Activated naive CD8-positive, alpha-beta T cell treated with anti-CD3 and anti-CD28 coated beads for 36 hours (primary cell): ENCODE data around the gene COBL. TPM values are rescaled to one million over a fixed set of nuclear protein-coding genes. Genes with fewer than 3 reads are reported as not detected.

Experiments
- DNase-seq: peaks from one replicate; pipeline ENCODE4 v3.0.0; 2021
- H3K27ac Mint-ChIP-seq: one replicate; pipeline ENCODE4 v1.8.0; 2022; ENCODE audit warnings: mild to moderate bottlenecking, moderate library complexity, mixed read lengths
- H3K27me3 Mint-ChIP-seq: one replicate; pipeline ENCODE4 v1.8.0; 2022; ENCODE audit warnings: mild to moderate bottlenecking, mixed read lengths
- H3K36me3 Mint-ChIP-seq: one replicate; pipeline ENCODE4 v1.8.0; 2021; ENCODE audit warnings: mild to moderate bottlenecking, mixed read lengths
- H3K4me1 Mint-ChIP-seq: one replicate; pipeline ENCODE4 v1.8.0; 2021; ENCODE audit warnings: mixed read lengths
- H3K4me3 Mint-ChIP-seq: one replicate; pipeline ENCODE4 v1.8.0; 2022; ENCODE audit warnings: mild to moderate bottlenecking, moderate library complexity, mixed read lengths
- H3K9me3 Mint-ChIP-seq: one replicate; pipeline ENCODE4 v1.8.0; 2022; ENCODE audit warnings: mixed read lengths
- total RNA-seq, 2 experiments: library from RNA; stranded (reverse); gene quantifications; one replicate each; pipeline ENCODE4 v1.2.3, GENCODE V29; 2021

COBL gene
- total RNA-seq, 2 experiments from 2014 or later = not detected

GRCh38 chr7:51315393-51316261 lies 982 bp downstream of the COBL start:
- no peak for DNase-seq
- H3K27me3 Mint-ChIP-seq = peaks cover 56% of the 10 kb centered on the region
- H3K36me3 Mint-ChIP-seq = no peaks in the 10 kb centered on the region
- H3K4me3 Mint-ChIP-seq = peak overlapping the region; percentile 45
- H3K4me1 Mint-ChIP-seq = peaks cover 3% of the 10 kb centered on the region
- no peak overlapping the region for H3K27ac Mint-ChIP-seq
- no peaks in the 10 kb centered on the region for H3K9me3 Mint-ChIP-seq

- Mint-ChIP-seq H3K9me3 (no peaks in the 10 kb centered on the region), H3K27me3 (peaks cover 56% of the 10 kb centered on the region), H3K4me1 (peaks cover 3% of the 10 kb centered on the region), H3K27ac (no peak overlapping the region), H3K36me3 (no peaks in the 10 kb centered on the region), H3K4me3 (no peak overlapping the region)
- DNase-seq = no peak
Observed at GRCh38 chr7:51314726-51315125, 1.9 kb downstream of the COBL start.

- H3K27me3 Mint-ChIP-seq = peaks cover 48% of the 10 kb centered on the region
- no peaks in the 10 kb centered on the region for H3K9me3 Mint-ChIP-seq
- H3K4me1 Mint-ChIP-seq = peaks cover 3% of the 10 kb centered on the region
- H3K36me3 Mint-ChIP-seq = no peaks in the 10 kb centered on the region
- no peak overlapping the region for H3K4me3 Mint-ChIP-seq
- no peak for DNase-seq
- no peak overlapping the region for H3K27ac Mint-ChIP-seq
Observed at GRCh38 chr7:51313738-51314425, 2.7 kb downstream of the COBL start.

DNA sequence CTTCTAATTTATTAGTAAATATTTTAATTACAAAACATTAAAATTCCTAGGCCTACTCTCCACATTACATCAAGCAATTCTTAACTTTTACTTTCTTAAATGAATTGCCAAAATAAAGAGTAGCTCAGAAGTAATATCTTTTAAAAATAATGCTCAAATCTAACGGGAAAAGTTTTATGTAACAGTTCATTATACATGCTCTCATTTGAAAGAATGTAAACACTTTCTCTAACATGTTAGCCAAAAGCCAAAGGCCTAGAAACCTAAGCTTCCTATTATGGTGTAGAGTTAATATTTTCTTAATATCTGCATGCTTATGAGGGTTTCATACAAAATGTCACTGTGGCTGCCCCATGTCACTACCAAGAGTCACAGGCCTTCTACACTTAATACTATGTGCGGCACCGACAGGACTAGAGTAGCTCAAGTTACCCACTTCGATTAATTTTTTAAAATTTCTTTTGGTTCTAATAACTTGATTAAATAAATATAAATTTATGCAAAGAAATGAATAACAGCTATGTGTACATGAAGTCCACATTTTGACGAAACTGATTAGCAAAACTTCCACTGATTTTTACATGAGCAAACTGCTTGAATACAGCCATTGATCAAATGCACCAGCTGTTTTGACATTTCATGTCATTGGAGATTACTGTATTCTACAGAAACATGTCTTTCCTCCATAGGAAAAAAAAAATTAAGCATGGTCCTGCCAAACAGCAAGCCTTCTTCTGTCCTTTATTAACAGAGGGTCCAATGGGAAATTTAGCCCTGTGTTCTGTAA lies 3.5 kb downstream of the COBL start:
- H3K27me3 Mint-ChIP-seq = peaks cover 43% of the 10 kb centered on the region
- H3K4me1 Mint-ChIP-seq = peaks cover 3% of the 10 kb centered on the region
- no peak overlapping the region for H3K27ac Mint-ChIP-seq
- no peaks in the 10 kb centered on the region for H3K9me3 Mint-ChIP-seq
- no peak for DNase-seq
- H3K4me3 Mint-ChIP-seq = no peak overlapping the region
- H3K36me3 Mint-ChIP-seq = no peaks in the 10 kb centered on the region

GRCh38 chr7:51311166-51311565 lies 5.4 kb downstream of the COBL start:
- no peaks in the 10 kb centered on the region for H3K4me1 Mint-ChIP-seq
- no peaks in the 10 kb centered on the region for H3K36me3 Mint-ChIP-seq
- H3K9me3 Mint-ChIP-seq = no peaks in the 10 kb centered on the region
- no peak overlapping the region for H3K4me3 Mint-ChIP-seq
- DNase-seq = no peak
- H3K27me3 Mint-ChIP-seq = peaks cover 27% of the 10 kb centered on the region
- no peak overlapping the region for H3K27ac Mint-ChIP-seq

GRCh38 chr7:51310131-51310583 lies 6.5 kb downstream of the COBL start:
- H3K36me3 Mint-ChIP-seq = no peaks in the 10 kb centered on the region
- H3K27me3 Mint-ChIP-seq = peaks cover 17% of the 10 kb centered on the region
- no peak overlapping the region for H3K4me3 Mint-ChIP-seq
- no peaks in the 10 kb centered on the region for H3K4me1 Mint-ChIP-seq
- H3K9me3 Mint-ChIP-seq = no peaks in the 10 kb centered on the region
- no peak overlapping the region for H3K27ac Mint-ChIP-seq
- DNase-seq = no peak

- DNase-seq = no peak
- Mint-ChIP-seq H3K27me3 (peaks cover 11% of the 10 kb centered on the region), H3K4me3 (no peak overlapping the region), H3K9me3 (no peaks in the 10 kb centered on the region), H3K27ac (no peak overlapping the region), H3K36me3 (no peaks in the 10 kb centered on the region), H3K4me1 (no peaks in the 10 kb centered on the region)
Observed at GRCh38 chr7:51309361-51310130, 7.1 kb downstream of the COBL start.

- H3K4me1 Mint-ChIP-seq = no peaks in the 10 kb centered on the region
- DNase-seq = no peak
- H3K27ac Mint-ChIP-seq = no peak overlapping the region
- H3K4me3 Mint-ChIP-seq = no peak overlapping the region
- peaks cover 2% of the 10 kb centered on the region for H3K27me3 Mint-ChIP-seq
- no peaks in the 10 kb centered on the region for H3K9me3 Mint-ChIP-seq
- no peaks in the 10 kb centered on the region for H3K36me3 Mint-ChIP-seq
Observed at GRCh38 chr7:51308696-51309095, 7.9 kb downstream of the COBL start.

- no peak overlapping the region for H3K4me3 Mint-ChIP-seq
- no peak overlapping the region for H3K27ac Mint-ChIP-seq
- H3K4me1 Mint-ChIP-seq = no peaks in the 10 kb centered on the region
- H3K36me3 Mint-ChIP-seq = no peaks in the 10 kb centered on the region
- H3K9me3 Mint-ChIP-seq = no peaks in the 10 kb centered on the region
- no peak for DNase-seq
- H3K27me3 Mint-ChIP-seq = no peaks in the 10 kb centered on the region
Observed at GRCh38 chr7:51308265-51308664, 8.3 kb downstream of the COBL start.

GRCh38 chr7:51307651-51308210 lies 8.9 kb downstream of the COBL start:
- Mint-ChIP-seq H3K27ac (no peak overlapping the region), H3K4me3 (no peak overlapping the region), H3K4me1 (no peaks in the 10 kb centered on the region), H3K36me3 (no peaks in the 10 kb centered on the region), H3K9me3 (no peaks in the 10 kb centered on the region), H3K27me3 (no peaks in the 10 kb centered on the region)
- no peak for DNase-seq

GRCh38 chr7:51306761-51307160 lies 9.8 kb downstream of the COBL start:
- DNase-seq = no peak
- Mint-ChIP-seq H3K27ac (no peak overlapping the region), H3K36me3 (no peaks in the 10 kb centered on the region), H3K9me3 (no peaks in the 10 kb centered on the region), H3K27me3 (no peaks in the 10 kb centered on the region), H3K4me3 (no peak overlapping the region), H3K4me1 (no peaks in the 10 kb centered on the region)

DNA sequence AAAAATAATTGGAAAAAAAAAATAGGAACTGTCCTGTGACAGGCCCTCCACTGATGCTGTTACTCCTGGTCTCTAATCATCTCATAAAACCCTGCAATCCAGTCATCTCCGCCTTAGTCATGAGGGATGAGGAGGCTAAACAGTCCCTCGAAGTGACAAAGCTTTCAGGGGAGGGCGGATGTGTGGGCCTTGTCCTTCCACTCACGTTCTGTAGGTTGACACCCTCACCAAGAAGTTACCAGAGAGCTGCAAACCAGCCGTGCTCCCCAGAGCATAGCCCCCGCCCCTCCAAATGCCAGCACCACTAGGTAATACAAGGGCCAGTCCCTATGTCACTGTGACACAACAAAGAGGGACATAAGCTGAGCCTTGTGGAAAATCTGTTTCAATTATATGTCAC lies 11.9 kb downstream of the COBL start:
- DNase-seq = no peak
- Mint-ChIP-seq H3K4me3 (no peak overlapping the region), H3K27me3 (no peaks in the 10 kb centered on the region), H3K36me3 (no peaks in the 10 kb centered on the region), H3K27ac (no peak overlapping the region), H3K9me3 (no peaks in the 10 kb centered on the region), H3K4me1 (no peaks in the 10 kb centered on the region)

DNA sequence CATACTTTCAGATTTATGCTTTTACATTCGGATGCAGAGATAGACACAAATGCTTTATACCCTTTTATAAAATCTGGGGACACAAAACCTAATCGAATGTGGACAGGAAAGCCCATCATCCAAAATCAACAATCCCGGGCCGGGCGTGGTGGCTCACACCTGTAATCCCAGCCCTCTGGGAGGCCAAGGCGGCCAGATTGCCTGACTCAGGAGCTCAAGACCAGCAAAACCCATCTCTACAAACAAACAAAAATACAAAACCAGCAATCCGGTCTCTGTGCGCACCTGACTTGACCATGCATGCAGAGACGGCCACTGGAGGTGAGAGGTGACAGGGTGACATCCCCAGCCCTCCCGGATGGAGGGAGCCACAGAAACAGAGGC lies 13.5 kb downstream of the COBL start:
- Mint-ChIP-seq H3K9me3 (no peaks in the 10 kb centered on the region), H3K36me3 (no peaks in the 10 kb centered on the region), H3K27me3 (no peaks in the 10 kb centered on the region), H3K4me3 (no peak overlapping the region), H3K4me1 (no peaks in the 10 kb centered on the region), H3K27ac (no peak overlapping the region)
- DNase-seq = no peak

DNA sequence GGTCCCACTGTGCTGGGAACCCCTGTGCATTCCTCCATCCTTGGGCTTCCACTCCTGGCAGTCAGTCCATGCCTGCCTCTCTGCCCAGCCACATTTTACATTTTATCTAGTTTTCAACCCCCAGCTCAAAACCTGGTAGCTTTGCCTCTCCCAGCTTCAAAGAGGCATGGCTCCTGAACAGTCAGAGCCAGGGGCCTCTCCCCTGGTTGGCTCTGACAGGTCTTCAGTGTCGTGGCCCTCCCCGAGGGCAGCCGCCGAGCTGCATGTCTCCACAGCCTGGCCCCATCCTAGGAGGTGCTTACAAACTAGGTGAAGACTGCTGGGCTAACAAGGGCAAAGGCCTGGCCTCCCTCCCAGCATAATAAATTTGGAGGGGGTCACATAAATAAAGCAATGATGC lies 14.8 kb downstream of the COBL start:
- H3K9me3 Mint-ChIP-seq = no peaks in the 10 kb centered on the region
- H3K27ac Mint-ChIP-seq = no peak overlapping the region
- no peak for DNase-seq
- H3K36me3 Mint-ChIP-seq = no peaks in the 10 kb centered on the region
- H3K4me3 Mint-ChIP-seq = no peak overlapping the region
- H3K4me1 Mint-ChIP-seq = no peaks in the 10 kb centered on the region
- H3K27me3 Mint-ChIP-seq = no peaks in the 10 kb centered on the region
